GM15510 (cell line): ENCODE results near the gene SKAP2.
A peak's percentile ranks its signal among the peaks of the same experiment; 100 is the strongest.

Experiments
- POLR2A ChIP-seq: IDR thresholded peaks from 3 replicates; pipeline ENCODE4 v1.6.1; 2011; ENCODE audit warnings: borderline replicate concordance; ENCODE audit not compliant: insufficient read length; ENCODE audit errors: extremely low read depth

The SKAP2 gene, protein sequence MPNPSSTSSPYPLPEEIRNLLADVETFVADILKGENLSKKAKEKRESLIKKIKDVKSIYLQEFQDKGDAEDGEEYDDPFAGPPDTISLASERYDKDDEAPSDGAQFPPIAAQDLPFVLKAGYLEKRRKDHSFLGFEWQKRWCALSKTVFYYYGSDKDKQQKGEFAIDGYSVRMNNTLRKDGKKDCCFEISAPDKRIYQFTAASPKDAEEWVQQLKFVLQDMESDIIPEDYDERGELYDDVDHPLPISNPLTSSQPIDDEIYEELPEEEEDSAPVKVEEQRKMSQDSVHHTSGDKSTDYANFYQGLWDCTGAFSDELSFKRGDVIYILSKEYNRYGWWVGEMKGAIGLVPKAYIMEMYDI

DNA sequence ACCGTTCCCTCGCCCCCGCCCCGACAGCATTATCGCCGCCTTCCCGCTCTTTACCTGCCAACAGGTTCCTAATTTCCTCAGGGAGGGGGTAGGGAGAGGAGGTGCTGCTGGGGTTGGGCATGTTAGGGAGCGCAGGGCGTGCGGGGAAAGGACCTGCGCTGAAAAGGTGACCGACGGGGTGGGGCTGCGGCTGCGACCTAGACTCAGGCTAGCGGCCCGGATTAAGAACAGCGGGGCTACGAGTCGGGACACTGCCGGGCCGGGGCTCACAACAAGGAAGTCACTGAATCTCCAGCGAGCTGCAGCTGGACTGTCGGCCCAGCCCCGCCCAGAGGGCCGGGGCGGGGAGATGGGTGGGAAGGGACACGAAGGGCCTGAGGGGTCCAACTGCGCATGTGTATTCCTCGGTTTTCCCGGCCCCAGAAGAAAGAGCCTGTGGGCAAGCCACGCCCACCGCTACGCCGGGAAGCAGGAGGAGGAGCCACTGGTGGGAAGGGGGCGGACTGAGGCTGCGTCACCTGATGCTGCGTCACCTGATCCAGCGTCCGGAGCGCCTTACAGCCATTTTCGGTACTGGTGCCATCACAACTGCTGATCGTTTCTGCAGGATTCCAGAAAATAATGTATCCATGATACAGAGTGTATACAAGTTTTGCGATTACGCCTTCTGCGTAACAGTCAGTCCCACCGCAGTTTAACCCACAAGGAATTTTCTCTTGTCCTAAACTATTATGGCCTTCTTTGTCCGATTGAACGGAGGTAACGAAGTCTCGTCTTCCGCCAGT lies at the start of gene SKAP2:
SKAP2 (minus strand) TSS at position 282 of the 785 bp plus-strand sequence; CDS start at position 121, 161 bp downstream.
- TF ChIP-seq POLR2A = peak; percentile 84

DNA sequence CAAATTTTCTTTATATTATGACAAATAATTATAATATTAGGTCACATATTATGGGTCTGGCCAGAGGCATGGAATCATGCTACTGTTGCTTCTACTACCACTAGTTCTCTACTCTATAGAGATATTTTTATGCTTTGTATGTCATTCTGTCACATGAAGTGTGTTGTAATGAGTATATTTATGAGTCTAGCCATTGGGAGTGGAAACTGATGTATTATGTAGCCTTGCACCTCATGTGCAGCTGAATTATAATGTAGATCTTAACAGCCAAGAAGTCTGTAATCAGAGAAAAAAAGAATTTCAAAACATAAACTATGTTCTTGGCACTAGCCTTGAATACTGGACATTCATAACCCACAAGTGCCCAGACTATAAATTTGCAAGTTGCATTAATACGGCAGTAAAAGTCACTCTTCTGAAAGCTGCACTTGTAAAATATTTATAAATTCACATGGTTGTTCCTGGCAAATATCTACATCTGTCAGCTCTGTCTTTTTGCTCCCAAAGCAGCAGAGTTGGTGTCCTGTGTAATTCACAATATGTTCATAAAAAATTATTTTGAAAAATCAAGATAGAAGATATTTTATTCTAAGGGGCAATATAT lies 48.6 kb upstream of the SKAP2 start:
- no peak for TF ChIP-seq POLR2A

DNA sequence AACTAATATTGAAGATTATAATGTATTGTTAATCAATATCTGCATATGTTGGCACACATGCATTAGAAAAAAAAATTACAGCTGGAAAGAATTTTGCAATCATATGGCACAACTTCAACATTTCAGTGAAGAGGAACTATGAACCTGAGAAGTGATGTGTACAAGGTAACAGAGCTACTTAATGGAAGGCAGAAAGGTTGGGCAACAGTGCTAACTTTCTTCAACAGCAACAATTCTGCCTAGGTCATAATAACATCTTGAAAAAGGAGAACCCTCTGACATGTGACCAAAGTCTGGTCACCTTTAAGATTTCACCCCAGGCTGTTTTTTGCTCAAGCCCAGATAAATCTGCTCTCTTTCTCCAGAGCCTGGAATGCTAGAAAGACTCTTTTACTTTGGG lies 47.9 kb upstream of the SKAP2 start:
- no peak for TF ChIP-seq POLR2A

DNA sequence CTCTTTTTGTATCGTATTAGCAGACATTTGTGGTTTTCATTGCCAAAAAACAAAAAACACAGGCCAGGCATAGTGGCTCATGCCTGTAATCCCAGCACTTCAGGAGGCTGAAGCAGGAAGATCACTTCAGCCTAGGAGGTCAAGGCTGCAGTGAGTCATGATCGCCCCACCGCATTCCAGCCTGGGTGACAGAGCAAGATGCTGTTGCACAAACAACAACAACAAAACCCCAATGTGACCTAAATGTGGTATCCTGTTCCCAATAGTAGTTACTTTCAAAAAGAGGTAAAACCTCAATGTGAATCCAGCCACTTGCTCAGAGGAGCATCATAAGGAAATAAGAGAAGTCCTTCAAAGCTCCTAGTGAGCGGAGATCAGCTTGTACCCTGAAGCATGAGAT lies 45.8 kb upstream of the SKAP2 start:
- TF ChIP-seq POLR2A = no peak

DNA sequence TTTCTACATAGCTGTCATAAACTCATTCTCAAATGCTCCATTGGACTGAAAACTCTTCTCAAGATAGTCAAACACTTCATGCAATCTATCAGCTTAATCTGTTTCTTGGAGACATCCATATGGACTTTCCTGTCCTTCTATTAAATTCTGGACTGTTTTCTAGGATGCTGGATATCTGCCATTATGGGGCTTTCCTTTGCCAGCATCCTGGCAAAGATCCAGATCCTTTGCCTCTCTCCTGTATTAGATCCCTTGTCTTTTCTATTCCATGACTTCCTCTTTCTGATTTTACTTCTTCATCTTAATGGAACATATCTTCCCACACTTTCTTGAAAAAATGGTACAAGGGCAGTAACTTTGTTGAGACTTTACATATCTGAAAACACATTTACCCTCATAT lies 35.9 kb upstream of the SKAP2 start:
- TF ChIP-seq POLR2A = no peak

DNA sequence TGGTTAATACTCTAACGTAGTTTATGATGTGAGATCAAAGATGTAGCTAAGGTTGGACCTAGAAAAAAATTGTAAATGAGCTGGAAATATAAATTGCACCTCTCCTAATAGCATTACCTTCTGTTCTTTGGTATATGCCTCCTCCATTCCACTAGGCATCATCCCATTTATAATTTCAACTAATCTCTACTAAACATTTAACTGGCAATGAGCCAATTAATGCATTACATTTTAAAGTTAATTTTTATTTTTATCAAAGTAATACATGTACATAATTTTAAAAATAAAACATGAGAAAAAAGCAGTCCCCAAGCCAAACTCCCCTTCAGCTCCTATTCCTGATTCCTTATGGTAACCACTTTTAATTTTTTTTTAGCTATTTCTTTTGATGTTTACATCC lies 35.1 kb upstream of the SKAP2 start:
- no peak for TF ChIP-seq POLR2A

DNA sequence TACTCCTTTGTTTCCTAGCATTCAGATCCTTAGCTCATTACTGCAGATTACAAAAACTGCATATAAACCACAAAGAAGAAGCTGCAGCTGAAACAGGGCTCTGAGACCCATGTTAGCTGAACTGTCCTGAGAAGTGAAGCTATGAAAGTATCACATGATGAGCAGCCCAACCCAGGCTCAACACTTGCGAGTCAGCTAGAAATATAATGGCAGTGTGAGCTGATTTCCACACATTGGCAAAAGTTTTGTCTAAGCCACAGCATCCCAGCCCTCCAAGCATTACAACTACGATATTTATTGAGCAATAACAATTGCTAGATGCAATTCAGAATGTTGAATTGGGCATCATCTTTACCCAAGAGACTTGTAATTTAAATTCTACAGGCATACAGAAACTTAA lies 34.5 kb upstream of the SKAP2 start:
- TF ChIP-seq POLR2A = no peak

DNA sequence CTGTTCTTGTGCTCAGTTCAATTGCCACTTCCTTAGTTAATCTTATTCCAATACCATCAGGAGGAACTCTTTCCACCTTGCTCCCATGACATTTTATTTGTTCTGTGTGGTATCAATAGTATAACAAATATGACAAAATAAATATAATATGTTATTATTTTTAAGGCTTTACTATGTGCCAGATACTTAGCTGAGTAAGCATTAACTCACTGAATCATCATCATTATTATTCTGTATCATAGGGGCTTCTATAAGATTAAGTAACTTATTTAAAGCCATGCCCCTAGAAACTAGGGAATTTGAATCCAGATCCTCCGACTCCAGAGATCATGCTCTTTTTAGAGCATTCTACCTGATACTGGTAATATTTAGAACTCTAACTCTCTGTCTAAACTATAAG lies 33.5 kb upstream of the SKAP2 start:
- TF ChIP-seq POLR2A = no peak

DNA sequence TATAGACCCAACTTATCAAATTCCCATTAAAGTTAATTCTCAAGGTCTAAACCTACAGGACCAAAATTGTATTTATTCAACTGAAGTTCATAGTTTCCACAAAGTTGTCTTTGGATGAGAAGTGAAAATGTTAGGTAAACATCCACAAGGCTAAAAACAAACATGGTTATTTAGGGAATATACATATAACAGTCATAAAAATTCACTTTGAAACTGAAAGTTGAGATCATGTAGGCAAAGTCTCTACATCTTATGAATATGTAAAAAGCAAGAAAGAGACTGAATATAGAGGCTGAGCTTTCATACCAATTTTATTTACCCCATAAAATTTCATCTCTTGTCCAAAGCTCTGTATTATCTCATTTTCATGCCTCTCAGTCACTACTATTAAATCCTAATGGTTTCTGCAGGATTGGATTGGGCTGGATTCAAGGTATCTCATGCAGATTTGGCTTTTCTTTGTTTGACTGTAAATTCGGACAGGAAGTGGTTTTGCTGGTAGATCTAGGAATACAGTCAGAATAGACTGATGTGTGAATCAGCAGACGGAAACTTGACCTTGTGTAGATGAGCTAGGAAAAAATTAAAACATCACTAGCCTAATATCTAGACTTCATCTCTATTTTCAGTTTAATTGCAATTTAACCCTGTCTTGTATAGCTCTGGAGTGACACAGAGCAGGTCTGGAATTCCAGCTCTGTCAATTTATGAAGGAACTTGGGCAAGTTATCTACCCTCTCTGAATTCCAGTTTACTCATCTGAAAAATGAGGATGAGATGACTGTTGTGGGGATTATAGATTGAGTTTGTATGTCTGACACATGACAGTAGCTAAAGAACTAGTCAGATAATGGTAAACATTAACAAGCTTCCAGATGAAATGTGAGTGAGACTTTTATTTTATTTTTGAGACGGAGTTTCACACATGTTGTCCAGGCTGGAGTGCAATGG lies 27.3 kb upstream of the SKAP2 start:
- no peak for TF ChIP-seq POLR2A

DNA sequence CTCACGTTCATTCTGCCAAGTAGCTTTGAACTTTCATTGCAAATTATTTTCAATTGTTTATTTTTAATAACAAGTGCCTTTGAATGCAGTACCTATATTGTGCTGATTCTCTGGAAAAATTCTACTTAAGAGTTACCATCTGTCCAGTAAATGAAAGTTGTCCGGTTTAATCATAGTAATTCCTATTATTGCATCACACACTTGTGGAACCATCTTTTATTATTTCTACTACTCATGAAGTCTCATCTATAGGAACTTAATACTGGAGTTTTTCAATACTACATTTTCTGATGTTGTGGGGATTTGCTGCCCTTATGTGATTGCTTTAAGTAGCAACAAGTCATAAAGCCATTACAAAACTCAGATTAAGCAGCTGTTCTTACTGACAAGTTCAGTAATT lies 16.5 kb upstream of the SKAP2 start:
- TF ChIP-seq POLR2A = no peak

DNA sequence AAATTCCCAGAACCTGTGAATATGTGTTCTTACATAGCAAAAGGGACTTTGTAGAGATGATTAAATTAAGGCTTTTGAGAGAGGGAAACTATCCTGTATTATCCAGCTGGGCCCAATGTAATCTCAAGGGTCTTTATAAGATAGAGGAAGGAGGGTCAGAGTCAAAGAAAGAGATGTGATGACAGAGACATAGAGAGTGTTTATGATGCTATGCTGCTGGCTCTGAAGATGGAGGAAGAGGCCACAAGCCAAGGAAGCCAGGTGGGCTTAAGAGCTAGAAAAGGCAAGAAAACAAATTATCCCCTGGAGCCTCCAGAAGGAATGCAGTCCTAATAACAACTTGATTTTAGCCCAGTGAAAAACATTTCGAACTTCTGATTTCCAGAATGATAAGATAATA lies 15.3 kb upstream of the SKAP2 start:
- TF ChIP-seq POLR2A = no peak

DNA sequence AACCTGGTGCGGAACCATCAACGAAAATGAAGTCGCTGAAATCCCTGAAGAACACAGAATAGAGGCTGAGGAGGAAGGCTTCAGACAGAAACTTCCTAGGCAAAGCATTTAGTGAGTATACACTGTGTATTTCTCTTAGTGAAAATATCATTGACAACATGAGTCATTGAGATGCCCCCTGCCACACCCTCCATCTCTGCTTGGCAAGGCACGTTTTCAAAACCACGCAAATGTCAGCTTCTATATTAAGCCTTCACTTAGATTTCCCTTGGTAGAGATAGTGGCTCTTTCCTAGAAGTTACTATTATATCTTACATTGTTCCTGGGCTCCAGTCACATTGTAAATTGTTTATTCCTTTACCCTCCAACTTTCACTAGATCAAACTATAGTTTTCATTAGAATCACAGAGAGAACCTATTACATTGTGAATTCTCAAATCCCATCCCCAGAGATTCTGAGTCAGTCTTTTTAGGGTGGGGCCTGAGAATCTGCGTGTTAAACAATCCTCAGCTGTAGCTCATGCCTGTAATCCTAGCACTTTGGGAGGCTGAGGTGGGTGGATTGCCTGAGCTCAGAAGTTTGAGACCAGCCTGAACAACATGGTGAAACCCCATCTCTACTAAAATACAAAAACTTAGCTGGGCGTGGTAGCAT lies 4.6 kb upstream of the SKAP2 start:
- TF ChIP-seq POLR2A = no peak

DNA sequence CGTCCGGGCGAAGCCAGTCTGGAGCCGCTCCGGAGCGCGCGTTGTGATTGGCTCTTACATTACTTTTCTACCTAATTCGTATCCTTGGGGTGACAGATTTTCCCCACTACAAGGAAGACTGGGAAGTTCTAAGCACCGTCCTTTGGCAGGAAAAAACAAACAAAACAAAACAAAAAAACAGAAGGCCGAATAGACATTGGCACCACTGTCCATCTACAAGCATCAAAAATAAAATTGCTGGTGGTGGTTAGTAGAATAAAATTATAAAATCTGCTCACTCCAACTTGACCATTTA lies 651 bp upstream of the SKAP2 start:
- TF ChIP-seq POLR2A = no peak
